Adipocyte (in vitro differentiated cells): ENCODE results near the gene PCYT2.

ENCODE experiments used
- DNase-seq: peaks from one replicate; pipeline ENCODE4 v3.0.0-alpha.2; 2015; ENCODE audit warnings: low read depth
- H3K27me3 ChIP-seq: replicated peaks from 2 replicates; pipeline ENCODE4 v1.7.0; 2013; ENCODE audit warnings: mild to moderate bottlenecking, low read length, moderate library complexity; ENCODE audit not compliant: control insufficient read depth, insufficient read depth
- H3K36me3 ChIP-seq: 2 replicates; pipeline ENCODE4 v1.7.0; 2013; ENCODE audit warnings: low read length, mild to moderate bottlenecking, moderate library complexity; ENCODE audit not compliant: control insufficient read depth, insufficient read depth, severe bottlenecking
- H3K4me1 ChIP-seq: 2 replicates; pipeline ENCODE4 v1.7.0; 2013; ENCODE audit warnings: mild to moderate bottlenecking, low read length, moderate library complexity; ENCODE audit not compliant: control insufficient read depth, insufficient read depth
- H3K4me3 ChIP-seq: 2 replicates; pipeline ENCODE4 v1.7.0; 2013; ENCODE audit warnings: mild to moderate bottlenecking, low read length, moderate library complexity
- H3K9ac ChIP-seq: 2 replicates; pipeline ENCODE4 v1.7.0; 2013; ENCODE audit warnings: mild to moderate bottlenecking, low read length, moderate library complexity
- H3K9me3 ChIP-seq: 2 replicates; pipeline ENCODE4 v1.7.0; 2013; ENCODE audit warnings: mild to moderate bottlenecking, low read length, moderate library complexity; ENCODE audit not compliant: control insufficient read depth

PCYT2 gene

DNA sequence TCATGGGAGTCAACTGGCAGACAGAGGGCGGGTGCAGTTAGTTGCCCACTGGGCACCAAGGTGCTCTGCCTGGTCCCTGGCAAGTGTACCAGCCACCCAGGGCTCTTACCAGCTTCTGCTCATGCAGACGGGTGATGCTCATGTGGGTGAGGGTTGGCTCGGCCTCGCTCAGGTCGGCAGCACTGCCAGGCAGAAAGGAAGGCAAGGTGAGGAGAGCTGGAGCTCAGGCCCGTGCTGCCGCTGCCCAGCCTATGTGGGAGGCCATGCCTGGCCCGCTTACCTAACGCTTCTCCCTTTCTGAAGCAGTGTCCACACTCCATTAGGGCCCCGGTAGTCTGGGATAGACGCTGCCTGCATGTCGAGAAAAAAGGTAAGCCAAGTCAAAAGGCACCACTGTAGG is 4.1 kb upstream of the PCYT2 start:
- H3K9me3 ChIP-seq: no peaks in the 10 kb centered on the region
- H3K4me1 ChIP-seq: peaks cover 15% of the 10 kb centered on the region
- peaks cover 39% of the 10 kb centered on the region for H3K36me3 ChIP-seq
- no peaks in the 10 kb centered on the region for H3K27me3 ChIP-seq
- no peak overlapping the region for H3K9ac ChIP-seq
- H3K4me3 ChIP-seq: no peak overlapping the region
- DNase-seq: no peak

DNA sequence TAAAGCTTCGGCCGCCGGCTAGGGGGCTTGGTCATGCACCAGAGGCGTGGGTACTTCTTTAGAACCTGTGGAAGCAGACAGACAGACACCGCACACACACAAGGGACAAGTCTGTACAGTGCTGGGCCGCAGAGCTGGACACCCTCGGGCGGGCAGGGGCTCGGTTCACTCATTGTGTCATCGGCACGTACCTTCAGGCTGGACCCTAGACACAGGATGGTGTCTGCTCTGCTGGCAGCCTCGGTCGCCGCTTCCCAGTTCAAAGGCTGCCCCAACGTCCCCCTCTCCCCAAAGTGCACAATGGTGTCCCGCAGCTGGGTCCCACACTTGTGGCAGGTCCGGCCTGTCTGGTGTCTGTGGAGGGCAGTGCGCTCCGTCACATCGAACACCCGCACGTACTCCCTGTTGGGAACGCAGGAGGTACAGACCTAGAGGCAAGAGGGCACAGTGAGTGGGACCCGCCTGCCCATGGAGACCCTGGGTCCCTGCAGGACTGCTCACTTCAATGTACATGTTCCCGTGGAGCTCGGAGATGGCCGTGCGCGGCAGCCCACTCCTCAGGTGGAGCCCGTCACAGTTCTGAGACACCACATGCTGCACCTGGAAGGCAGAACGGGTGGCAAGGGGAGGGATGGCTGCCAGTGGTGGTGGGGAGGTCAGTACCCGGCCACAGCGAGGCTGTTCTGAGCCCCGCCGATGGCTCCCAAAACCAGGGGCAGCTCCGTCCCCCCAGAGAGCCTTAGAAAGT is 3.1 kb upstream of the PCYT2 start:
- Histone ChIP-seq H3K4me1 (peaks cover 25% of the 10 kb centered on the region), H3K27me3 (no peaks in the 10 kb centered on the region), H3K4me3 (no peak overlapping the region), H3K9me3 (no peaks in the 10 kb centered on the region), H3K9ac (no peak overlapping the region), H3K36me3 (peaks cover 42% of the 10 kb centered on the region)
- DNase-seq: no peak

DNA sequence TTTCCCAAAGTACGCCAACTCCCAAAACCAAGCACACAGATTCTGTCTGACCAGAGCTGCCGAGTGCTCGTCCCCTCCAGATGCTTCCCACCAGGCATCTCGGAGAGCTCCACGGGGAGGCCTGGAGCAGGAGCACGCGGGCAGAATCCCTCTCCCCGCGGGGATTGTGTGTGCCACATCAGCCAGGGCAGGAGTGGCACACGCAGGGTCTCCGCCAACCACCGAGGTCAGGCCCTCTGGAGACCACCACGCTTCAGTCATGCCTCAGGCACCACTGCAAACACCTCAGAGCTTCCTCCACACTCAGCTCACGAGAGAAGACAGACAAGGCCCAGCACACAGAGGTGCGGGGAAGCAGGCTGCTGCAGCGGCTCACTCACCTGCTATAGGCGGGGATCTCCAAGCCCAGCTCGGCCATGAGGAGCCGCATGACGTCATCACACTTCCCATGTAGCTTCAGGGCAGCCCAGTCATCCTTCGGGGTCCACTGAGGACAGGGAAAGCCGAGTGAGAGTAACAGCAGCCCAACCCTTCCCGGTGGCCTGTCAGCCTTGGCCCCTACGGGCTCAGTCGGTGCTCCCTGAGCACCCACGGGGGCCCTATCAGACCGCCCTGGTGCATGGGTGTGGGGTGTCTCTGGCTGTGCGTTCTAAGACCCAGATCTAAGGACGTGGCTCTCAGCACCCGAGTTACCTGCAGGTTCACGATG is 2.3 kb upstream of the PCYT2 start:
- no peak for DNase-seq

DNA sequence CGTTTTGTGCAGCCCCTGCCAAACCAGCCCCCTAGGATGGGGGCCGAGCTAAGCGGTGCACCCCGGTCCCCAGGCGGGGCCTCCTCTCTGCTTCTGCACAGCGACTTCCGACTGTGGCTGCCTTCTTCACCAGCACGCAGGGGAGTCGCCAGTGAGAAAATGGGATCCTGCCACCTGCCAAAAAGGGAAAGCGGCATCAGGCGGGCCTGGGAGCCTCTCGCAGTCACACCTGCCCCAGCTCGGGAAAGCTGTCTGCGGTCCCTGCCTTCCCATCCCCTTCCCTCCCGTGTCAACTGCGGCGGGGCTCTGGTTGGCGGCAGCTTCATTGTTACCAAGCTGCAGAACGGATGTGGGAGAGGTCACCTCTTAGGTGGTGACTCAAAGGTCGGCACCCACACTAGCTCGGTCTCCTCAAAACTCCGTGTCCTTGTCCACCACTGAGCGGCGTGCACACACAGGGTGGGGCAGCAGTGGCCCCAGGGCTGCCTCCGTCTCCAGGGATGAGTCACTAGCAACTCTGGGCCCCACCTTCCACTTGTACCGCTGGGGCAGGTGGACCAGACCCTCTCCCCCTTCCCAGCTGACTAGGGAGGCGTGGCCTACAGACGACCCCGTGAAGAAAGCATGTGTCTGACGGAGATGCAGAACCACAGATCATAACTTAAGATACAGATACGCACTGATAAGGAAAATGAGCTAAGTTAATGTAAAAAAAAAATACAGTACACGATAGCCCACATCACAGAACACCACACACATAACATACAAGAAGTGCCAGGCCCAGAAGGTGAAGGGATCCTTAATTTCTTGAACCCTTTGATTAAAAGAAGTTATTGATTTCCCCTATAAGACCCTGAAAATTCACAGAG is 1.5 kb upstream of the PCYT2 start:
- Histone ChIP-seq H3K36me3 (peaks cover 55% of the 10 kb centered on the region), H3K9ac (no peak overlapping the region)

More for the DNA sequence above, 2.3 kb upstream of the PCYT2 start:
- Histone ChIP-seq H3K4me3 (no peak overlapping the region), H3K36me3 (peaks cover 48% of the 10 kb centered on the region), H3K27me3 (no peaks in the 10 kb centered on the region), H3K4me1 (peaks cover 28% of the 10 kb centered on the region), H3K9ac (no peak overlapping the region), H3K9me3 (no peaks in the 10 kb centered on the region)

DNA sequence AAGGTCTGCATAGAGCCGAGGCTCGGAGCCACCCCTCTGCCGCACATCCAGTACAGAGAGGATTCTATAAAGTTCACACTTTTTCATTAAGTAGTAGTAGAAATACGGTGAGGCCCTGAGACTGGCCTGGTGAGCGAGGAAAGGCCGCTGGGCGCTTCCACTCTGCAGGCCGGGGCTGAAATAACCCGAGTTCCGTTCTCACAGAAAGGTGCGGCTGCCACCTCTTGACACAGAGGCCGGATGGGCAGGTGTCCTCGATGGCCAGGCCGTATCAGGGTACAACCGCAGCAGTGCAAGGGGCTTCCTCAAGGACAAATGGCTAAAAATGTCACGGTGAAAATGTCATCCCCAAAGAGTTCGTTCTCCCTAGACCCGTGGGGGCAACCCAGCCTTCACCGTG is 770 bp upstream of the PCYT2 start:
- peaks cover 25% of the 10 kb centered on the region for H3K4me1 ChIP-seq
- H3K4me3 ChIP-seq: no peak overlapping the region
- no peaks in the 10 kb centered on the region for H3K27me3 ChIP-seq
- DNase-seq: no peak
- H3K36me3 ChIP-seq: peaks cover 62% of the 10 kb centered on the region
- no peaks in the 10 kb centered on the region for H3K9me3 ChIP-seq
- H3K9ac ChIP-seq: no peak overlapping the region

More for the DNA sequence above, 1.5 kb upstream of the PCYT2 start:
- H3K9me3 ChIP-seq: no peaks in the 10 kb centered on the region
- peaks cover 28% of the 10 kb centered on the region for H3K4me1 ChIP-seq
- H3K27me3 ChIP-seq: no peaks in the 10 kb centered on the region
- no peak overlapping the region for H3K4me3 ChIP-seq
- no peak for DNase-seq

DNA sequence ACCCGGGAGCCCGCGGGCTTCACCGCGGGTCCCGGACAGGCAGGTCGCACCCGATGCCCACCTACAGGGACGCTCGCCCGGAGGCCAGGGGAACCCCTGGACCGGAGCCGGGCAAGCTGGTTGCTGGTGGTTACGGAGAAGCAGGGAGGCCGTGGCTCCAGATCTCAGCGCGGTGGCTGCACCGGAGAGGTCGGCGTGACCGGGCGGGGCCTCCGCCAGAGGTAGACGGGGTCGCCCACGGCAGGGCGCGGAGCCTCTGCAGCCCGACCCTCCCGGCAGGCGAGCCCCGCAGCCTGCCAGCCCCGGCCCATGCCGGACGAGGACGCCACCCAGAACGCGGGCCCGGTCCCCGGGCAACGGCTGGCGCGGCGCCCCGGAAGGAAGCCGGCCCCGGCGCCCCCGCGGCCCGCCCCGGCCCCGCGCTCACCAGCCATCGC is 341 bp downstream of the PCYT2 start:
- peak; percentile 45 for DNase-seq
- H3K9ac ChIP-seq: peak overlapping the region; percentile 93
- peaks cover 14% of the 10 kb centered on the region for H3K4me1 ChIP-seq
- peaks cover 73% of the 10 kb centered on the region for H3K36me3 ChIP-seq
- peak overlapping the region; percentile 95 for H3K4me3 ChIP-seq
- H3K27me3 ChIP-seq: no peaks in the 10 kb centered on the region
- no peaks in the 10 kb centered on the region for H3K9me3 ChIP-seq

DNA sequence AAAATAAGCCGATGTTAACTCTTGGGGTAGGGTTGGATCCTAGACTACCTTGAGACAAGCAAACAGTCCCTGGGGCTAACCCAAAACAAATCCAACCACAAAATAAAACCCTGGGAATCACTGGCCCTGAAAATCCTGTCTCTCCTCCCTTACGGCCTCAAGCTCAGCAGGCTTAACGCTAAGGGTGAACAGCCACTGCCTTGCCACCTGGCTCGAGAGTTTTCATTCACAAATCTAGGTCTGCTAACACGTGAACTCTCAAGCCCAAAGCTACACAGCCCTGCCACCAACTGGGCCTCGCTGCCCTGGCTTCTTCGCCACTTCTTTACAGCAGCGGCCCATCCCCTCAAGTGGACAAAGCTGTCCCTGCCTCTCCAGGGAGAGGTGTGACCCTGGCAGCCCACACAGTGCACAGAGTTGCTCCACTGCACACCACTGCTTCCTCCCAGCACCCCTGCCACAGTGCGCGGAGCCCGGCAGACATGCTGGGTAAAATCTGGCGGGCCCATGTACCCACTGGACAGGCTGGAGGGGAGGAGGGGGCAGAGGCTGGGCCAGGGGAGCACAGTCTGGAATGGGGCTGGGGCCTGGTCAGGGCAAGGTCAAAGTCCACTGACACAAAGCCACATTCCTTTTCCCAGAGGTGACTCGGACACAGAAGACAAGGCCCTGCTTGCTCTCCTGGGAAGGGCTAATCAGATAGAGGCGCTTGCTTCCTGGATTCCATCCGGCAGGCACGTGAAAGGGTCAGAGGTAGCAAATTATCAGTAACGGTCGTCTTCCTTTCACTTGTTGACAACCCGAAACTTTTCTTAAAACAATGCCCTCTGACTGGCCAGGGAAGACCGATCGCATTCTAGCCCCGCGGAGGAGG is 996 bp downstream of the PCYT2 start:
- peak overlapping the region; percentile 93 for H3K9ac ChIP-seq
- H3K27me3 ChIP-seq: no peaks in the 10 kb centered on the region
- H3K4me1 ChIP-seq: peaks cover 13% of the 10 kb centered on the region
- peaks cover 72% of the 10 kb centered on the region for H3K36me3 ChIP-seq
- no peak for DNase-seq
- H3K9me3 ChIP-seq: no peaks in the 10 kb centered on the region
- H3K4me3 ChIP-seq: peak overlapping the region; percentile 95

DNA sequence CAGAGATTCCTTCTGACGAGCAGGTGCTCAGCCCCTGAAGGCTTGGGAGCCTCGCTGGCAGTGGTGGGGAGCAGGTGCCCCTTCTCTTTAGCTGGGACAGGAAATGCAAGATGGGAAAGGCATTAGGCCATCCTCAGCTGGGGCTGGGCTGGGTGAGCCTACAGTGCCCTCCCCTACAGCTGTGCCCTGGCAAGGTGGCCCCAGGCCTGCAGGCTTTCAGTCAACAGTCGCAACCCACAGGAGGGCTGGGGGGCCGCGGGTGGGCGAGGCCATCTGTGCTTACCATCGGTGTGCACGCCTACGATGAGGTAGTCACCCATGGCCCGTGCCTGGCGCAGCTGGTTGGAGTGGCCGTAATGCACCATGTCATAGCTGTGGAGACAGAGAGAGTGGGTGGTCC is 2.0 kb downstream of the PCYT2 start:
- Histone ChIP-seq H3K9me3 (no peaks in the 10 kb centered on the region), H3K36me3 (peaks cover 69% of the 10 kb centered on the region), H3K9ac (peak overlapping the region; percentile 93), H3K4me3 (peak overlapping the region; percentile 95), H3K27me3 (no peaks in the 10 kb centered on the region), H3K4me1 (peaks cover 13% of the 10 kb centered on the region)
- DNase-seq: no peak

DNA sequence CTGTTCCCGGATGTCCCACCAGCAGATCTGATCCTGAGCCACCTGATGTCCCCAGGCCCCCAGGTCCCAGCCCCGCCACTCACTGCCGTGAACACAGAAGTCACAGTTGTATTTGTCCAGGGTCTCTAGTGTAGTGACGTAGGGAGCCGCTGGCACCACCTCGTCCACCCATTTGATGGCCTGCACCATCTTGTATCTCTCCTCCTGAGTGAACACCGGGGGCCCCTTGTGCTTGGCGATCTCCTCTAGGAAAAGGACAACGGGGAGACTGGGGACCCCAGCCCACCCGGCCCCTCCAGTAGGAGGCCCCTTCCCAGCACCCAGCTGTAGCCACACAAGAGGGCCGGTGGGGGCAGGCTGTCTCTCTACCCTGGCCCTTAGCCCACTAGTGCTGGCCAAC is 2.4 kb downstream of the PCYT2 start:
- Histone ChIP-seq H3K4me3 (no peak overlapping the region), H3K9me3 (no peaks in the 10 kb centered on the region), H3K27me3 (no peaks in the 10 kb centered on the region), H3K9ac (no peak overlapping the region), H3K36me3 (peaks cover 69% of the 10 kb centered on the region), H3K4me1 (peaks cover 13% of the 10 kb centered on the region)
- no peak for DNase-seq

DNA sequence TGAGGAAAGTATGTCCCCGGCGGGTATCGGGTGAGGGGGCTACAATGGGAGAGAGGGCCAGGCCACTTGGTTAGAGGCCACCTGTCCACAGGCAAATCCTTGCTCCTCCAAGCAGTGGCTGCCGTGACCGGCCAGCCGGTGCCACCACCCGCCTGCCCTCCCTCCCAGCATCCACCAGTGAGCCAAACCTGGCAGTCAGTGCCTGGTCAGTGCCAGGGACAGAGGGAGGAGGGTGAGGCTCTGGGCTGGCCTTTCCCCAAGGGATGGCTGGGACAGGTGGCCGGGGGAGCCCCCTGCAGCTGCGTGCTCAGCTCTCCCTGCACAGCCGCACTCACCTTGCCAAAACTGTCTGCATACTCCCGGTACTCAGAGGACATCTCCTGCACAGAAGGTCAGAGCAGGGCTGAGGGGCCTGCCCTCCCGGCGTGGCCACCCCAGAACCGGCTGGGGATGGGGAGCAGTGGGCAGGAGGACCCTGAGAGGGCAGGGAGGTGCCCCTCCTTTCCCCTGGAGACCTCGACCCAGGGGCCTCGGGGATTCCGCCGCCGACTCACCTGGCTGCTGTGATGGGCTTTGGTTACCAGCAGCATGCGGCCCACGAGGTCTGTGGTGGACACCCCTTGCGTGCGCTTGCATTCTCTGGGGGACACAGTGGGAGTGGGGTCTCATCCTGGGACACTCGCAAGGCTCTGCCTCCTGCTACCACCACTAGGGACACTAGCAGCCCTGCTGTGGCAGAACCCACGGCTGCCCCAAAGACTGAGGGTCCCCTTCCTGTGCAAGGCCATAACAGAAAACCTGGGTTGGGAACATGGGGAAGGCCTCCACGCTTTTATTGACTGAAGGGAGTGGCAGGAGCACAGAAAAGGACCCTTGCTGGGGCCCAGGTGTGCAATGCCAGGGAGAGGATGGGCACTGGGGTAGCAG is 3.7 kb downstream of the PCYT2 start:
- H3K4me1 ChIP-seq: peaks cover 13% of the 10 kb centered on the region
- H3K36me3 ChIP-seq: peaks cover 62% of the 10 kb centered on the region

More for the DNA sequence above, 3.7 kb downstream of the PCYT2 start:
- Histone ChIP-seq H3K9me3 (no peaks in the 10 kb centered on the region), H3K9ac (no peak overlapping the region), H3K27me3 (no peaks in the 10 kb centered on the region), H3K4me3 (no peak overlapping the region)
- DNase-seq: no peak
